Calu3 (cell line): Measurements from ENCODE around the gene KLHL5. TPM values are rescaled to one million over a fixed set of nuclear protein-coding genes. Genes with fewer than 3 reads are reported as not detected.

ENCODE experiments used
- BruUV-seq: library from RNA; stranded (reverse); fragments of 400-500 nt; replicated peaks from 2 replicates; lab custom pipeline; 2021; lab: Mats Ljungman, UMichigan
- CTCF ChIA-PET: fragments of 300-600 bp; sonication (Branson Sonifier 250); formaldehyde crosslinking; loops from one replicate; lab custom pipeline; 2022; ENCODE audit warnings: antibody characterized with exemption; lab: Charles Lee
- DNase-seq: peaks from one replicate; pipeline ENCODE4 v3.0.0; 2022
- H3K27ac Mint-ChIP-seq: one replicate; pipeline ENCODE4 v1.8.0; 2022; ENCODE audit warnings: mixed read lengths; ENCODE audit not compliant: unreplicated experiment
- H3K27me3 Mint-ChIP-seq: one replicate; pipeline ENCODE4 v1.8.0; 2022; ENCODE audit warnings: mixed read lengths; ENCODE audit not compliant: unreplicated experiment
- H3K36me3 Mint-ChIP-seq: one replicate; pipeline ENCODE4 v1.8.0; 2022; ENCODE audit warnings: mild to moderate bottlenecking, moderate library complexity, mixed read lengths; ENCODE audit not compliant: insufficient read depth, unreplicated experiment
- H3K4me1 Mint-ChIP-seq: one replicate; pipeline ENCODE4 v1.8.0; 2022; ENCODE audit warnings: mild to moderate bottlenecking, low read depth, mixed read lengths; ENCODE audit not compliant: unreplicated experiment
- H3K4me3 Mint-ChIP-seq: one replicate; pipeline ENCODE4 v1.8.0; 2022; ENCODE audit warnings: mild to moderate bottlenecking, low read depth, moderate library complexity, mixed read lengths; ENCODE audit not compliant: unreplicated experiment
- H3K9me3 Mint-ChIP-seq: one replicate; pipeline ENCODE4 v1.8.0; 2022; ENCODE audit warnings: low read depth, mixed read lengths; ENCODE audit not compliant: unreplicated experiment
- CTCF ChIP-seq: fragments of 200-600 bp; IDR thresholded peaks from one replicate; pipeline ENCODE4 v1.8.0; 2022; ENCODE audit warnings: antibody characterized with exemption; ENCODE audit not compliant: unreplicated experiment
- intact Hi-C: fragments of 100-400 bp; cut with micrococcal nuclease; formaldehyde crosslinking; loops from one replicate; pipeline ENCODE4 v1.10.0; 2022; ENCODE audit not compliant: unreplicated experiment
- total RNA-seq: library from RNA; stranded (reverse); gene quantifications from 2 replicates; pipeline ENCODE4 v1.2.3, GENCODE V29; 2022

Gene KLHL5
- total RNA-seq, 1 experiment from 2014 or later, result 57.4 TPM

DNA sequence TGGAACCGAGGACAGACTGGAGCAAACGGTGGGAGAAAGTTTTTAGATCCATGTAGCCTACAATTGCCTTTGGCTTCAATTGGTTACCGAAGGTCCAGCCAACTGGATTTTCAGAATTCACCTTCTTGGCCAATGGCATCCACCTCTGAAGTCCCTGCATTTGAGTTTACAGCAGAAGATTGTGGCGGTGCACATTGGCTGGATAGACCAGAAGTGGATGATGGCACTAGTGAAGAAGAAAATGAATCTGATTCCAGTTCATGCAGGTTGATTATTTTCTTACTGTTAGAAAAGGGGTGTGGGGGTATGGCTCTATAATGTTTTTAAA is 702 bp downstream of the KLHL5 start:
- no peak overlapping the region for H3K27ac Mint-ChIP-seq
- BruUV-seq, result no TSS peak
- no peaks in the 10 kb centered on the region for H3K27me3 Mint-ChIP-seq
- TF ChIP-seq CTCF, result no peak
- no peak for DNase-seq
- CTCF ChIA-PET, result no interaction called here
- H3K4me3 Mint-ChIP-seq, result no peak overlapping the region
- H3K36me3 Mint-ChIP-seq, result no peaks in the 10 kb centered on the region
- H3K9me3 Mint-ChIP-seq, result no peaks in the 10 kb centered on the region
- H3K4me1 Mint-ChIP-seq, result peaks cover 21% of the 10 kb centered on the region
- intact Hi-C loops, result no loop called here

GRCh38 chr4:39063430-39063829 is 1.4 kb downstream of the KLHL5 start:
- Mint-ChIP-seq H3K4me1 (peaks cover 21% of the 10 kb centered on the region), H3K36me3 (no peaks in the 10 kb centered on the region), H3K4me3 (no peak overlapping the region), H3K27ac (no peak overlapping the region), H3K27me3 (no peaks in the 10 kb centered on the region), H3K9me3 (no peaks in the 10 kb centered on the region)
- CTCF ChIA-PET, result no interaction called here
- intact Hi-C loops, result no loop called here
- TF ChIP-seq CTCF, result no peak
- DNase-seq, result no peak
- no TSS peak for BruUV-seq

GRCh38 chr4:39066371-39066770 is 4.3 kb downstream of the KLHL5 start:
- Mint-ChIP-seq H3K9me3 (no peaks in the 10 kb centered on the region), H3K27me3 (no peaks in the 10 kb centered on the region), H3K27ac (no peak overlapping the region), H3K36me3 (no peaks in the 10 kb centered on the region), H3K4me3 (no peak overlapping the region), H3K4me1 (peaks cover 8% of the 10 kb centered on the region)
- no peak for TF ChIP-seq CTCF
- intact Hi-C loops, result no loop called here
- CTCF ChIA-PET, result no interaction called here
- BruUV-seq, result no TSS peak
- no peak for DNase-seq

- intact Hi-C loops, result no loop called here
- BruUV-seq, result no TSS peak
- no peaks in the 10 kb centered on the region for H3K27me3 Mint-ChIP-seq
- H3K36me3 Mint-ChIP-seq, result no peaks in the 10 kb centered on the region
- no peaks in the 10 kb centered on the region for H3K9me3 Mint-ChIP-seq
- TF ChIP-seq CTCF, result no peak
- no peak overlapping the region for H3K4me3 Mint-ChIP-seq
- CTCF ChIA-PET, result no interaction called here
- DNase-seq, result no peak
- H3K4me1 Mint-ChIP-seq, result peaks cover 7% of the 10 kb centered on the region
- H3K27ac Mint-ChIP-seq, result no peak overlapping the region
Observed at GRCh38 chr4:39067031-39067430, 5.0 kb downstream of the KLHL5 start.
